HG03135 (cell line): ENCODE data around the gene CD109.
"Not testable (repeated sequence)": the region's sequence is repeated elsewhere in the genome, so short reads cannot be mapped to it uniquely, and the experiment has no call there.

ENCODE experiments used
- ATAC-seq: cut with Tn5 transposase; IDR thresholded peaks from one replicate; pipeline ENCODE4 v1.9.1; 2021; ENCODE audit warnings: mild to moderate bottlenecking, moderate library complexity; ENCODE audit not compliant: unreplicated experiment

CD109 gene

DNA sequence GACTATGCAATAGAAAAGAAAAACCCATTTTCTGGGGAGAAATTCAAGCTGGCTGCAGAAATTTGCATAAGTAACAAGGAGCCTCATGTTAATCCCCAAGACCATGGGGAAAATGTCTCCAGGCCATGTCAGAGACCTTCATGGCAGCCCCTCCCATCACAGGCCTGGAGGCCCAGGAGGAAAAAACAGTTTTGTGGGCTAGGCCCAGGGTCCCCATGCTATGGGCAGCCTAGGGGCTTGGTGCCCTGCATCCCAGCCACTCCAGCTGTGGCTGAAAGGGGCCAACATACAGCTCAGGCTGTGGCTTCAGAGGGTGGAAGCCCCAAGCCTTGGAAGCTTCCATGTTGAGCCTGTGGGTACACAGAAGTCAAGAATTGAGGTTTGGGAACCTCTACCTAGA lies 148.7 kb downstream of the CD109 start:
- not testable (repeated sequence) for ATAC-seq

GRCh38 chr6:73851048-73851447 lies 155.0 kb downstream of the CD109 start:
- not testable (repeated sequence) for ATAC-seq

DNA sequence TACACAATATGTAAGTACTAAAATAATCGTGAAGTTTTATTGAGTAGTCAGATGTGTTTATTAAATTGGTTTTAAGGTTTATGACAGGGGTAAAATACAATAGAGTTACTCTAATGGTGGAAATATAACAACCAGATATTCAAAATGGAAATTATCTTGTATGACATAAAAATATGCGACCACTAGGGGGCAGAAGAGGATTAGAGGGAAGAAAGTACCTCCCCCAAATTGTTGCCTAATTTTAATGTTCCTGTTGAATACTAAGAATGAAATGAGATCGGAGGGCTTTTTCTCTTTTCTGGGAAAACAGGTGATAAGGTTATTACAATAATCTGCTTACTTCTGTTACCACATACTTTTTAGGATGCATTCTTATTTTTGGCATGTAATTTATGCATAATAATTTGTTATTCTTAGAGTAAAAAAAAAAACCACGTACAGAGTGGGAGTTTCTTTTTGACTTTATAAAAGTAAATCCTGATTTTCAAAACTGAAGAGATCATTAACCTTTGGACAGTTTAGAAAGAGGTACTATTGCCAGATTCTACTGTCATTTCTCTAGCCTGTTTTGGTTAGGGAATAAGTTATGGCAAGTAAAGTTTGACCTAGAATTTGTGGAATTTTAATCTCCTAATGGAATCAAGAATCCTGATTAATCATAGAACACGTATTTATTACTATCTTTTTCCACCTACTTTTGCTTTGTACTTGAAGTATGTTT lies 159.2 kb downstream of the CD109 start:
- peak; percentile 72 for ATAC-seq

DNA sequence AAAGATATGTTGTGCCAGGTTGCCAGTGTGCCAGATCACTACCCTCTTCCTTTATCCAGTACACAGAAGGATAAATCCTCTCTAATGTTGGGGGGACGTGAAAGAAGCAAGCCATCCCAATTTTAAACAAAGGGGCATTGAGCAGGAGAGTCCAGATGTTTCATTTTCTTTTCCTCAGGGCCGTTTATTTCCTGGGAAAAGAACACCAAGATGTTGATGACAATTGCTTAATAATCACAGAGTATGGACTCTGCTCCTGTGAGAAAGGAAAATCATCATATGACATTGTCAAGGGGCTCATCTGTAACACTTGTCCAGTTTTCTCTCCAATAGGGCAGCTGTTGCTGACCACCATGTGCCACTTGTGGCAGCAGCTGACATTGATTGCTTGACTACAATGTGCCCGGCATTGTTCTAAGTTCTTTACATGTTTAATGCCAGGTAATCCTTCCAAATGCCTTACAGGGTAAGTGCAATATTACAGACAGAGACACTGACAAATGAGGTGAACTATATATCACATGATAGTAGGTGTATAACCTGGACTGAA lies 161.4 kb downstream of the CD109 start:
- no peak for ATAC-seq

DNA sequence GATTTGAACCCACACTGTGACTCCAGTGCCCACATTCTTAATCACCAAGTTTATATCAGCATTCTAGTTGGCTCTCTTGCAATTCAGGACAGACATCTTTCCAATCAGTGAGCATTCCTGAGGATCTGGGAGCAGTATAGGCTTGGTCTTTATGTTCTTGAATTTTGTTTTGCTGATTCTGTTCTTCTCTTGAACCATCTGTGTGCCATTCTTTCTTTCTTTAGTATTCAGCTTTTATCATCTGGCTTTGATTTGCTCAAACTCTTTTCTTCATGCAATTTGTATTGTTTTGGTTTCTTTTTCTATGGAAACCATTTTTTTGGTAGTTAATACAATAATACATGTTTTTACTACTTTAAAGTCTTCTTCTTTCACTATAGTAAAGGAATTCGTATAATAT lies 162.4 kb downstream of the CD109 start:
- ATAC-seq, result no peak

DNA sequence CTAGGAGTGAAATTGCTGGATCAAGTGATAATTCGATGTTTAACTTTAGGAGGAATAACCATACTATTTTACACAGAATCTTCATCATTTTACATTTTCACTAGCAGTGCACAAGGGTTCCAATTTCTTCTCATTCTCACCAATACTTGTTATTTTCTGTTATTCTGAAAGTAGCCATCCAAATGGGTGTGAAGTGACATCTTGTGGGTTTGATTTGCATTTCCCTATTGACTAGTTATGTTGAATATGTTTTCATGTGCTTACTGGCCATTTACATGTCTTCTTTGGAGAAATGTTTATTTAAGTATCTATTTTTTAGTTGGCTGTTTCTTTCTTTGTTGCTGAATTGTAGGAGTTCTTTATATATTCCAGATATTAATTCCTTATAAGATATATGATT lies 164.3 kb downstream of the CD109 start:
- ATAC-seq, result no peak

DNA sequence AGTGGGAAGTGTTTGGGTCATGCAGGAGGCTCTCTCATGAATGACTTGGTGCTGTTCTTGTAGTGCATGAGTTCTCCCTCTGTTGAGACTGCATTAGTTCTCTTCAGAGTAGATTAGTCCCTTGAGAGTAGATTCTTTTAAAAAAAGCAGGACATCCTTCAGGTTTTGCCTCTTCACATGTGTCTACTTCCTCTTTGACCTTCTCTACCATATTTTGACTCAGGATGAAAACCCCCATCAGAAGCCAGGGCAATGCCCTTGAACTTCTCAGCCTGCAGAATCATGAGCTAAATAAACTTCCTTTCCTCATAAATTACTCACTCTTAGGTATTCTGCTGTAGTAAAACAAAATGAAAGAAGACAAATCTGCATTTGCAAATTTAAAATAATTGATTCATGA lies 170.3 kb downstream of the CD109 start:
- peak; percentile 73 for ATAC-seq

- ATAC-seq, result no peak
Measured at GRCh38 chr6:73867411-73867810, 171.4 kb downstream of the CD109 start.

DNA sequence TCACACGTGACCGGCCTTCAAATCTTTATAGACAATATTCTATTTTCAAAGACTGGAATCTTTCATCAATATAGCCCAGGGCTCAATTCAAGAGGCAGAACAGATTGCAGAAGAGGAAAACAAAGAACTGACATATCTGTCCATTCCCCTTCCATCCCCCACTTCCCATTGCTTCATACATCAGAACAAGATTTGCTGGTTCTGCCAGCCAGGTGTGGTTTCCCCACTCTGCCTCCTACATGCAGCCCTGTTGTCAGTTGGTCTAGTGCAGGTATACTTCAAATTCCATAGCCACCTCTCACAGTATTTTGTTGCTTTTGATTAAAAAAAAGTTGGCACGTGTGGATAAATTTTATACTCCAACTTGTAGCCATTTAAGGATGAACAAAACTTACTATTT lies 174.9 kb downstream of the CD109 start:
- ATAC-seq, result no peak

GRCh38 chr6:73873081-73873480 lies 177.1 kb downstream of the CD109 start:
- ATAC-seq, result no peak
